BLaER1 (cell line): ENCODE data around the gene CHN2.

Source experiments
- H3K27ac ChIP-seq: shearing (Covaris generic); formaldehyde crosslinking; 2 replicates; pipeline ENCODE4 v1.8.1; 2022
- H3K27me3 ChIP-seq: shearing (Covaris generic); formaldehyde crosslinking; 2 replicates; pipeline ENCODE4 v1.8.1; 2022
- H3K36me3 ChIP-seq: shearing (Covaris generic); formaldehyde crosslinking; 2 replicates; pipeline ENCODE4 v1.8.1; 2022
- H3K4me1 ChIP-seq: shearing (Covaris generic); formaldehyde crosslinking; 2 replicates; pipeline ENCODE4 v1.8.1; 2022
- H3K4me2 ChIP-seq: shearing (Covaris generic); formaldehyde crosslinking; 2 replicates; pipeline ENCODE4 v1.8.1; 2022
- H3K4me3 ChIP-seq: shearing (Covaris generic); formaldehyde crosslinking; 2 replicates; pipeline ENCODE4 v1.8.1; 2022
- H3K9ac ChIP-seq: shearing (Covaris generic); formaldehyde crosslinking; 2 replicates; pipeline ENCODE4 v1.8.1; 2022
- H3K9me3 ChIP-seq: shearing (Covaris generic); formaldehyde crosslinking; 2 replicates; pipeline ENCODE4 v1.8.1; 2022
- H4K20me1 ChIP-seq: shearing (Covaris generic); formaldehyde crosslinking; 2 replicates; pipeline ENCODE4 v1.8.1; 2022
- Cebpa-rat ChIP-seq: shearing (Covaris generic); IDR thresholded peaks from 2 replicates; pipeline ENCODE4 v1.8.1; 2022

The CHN2 gene

GRCh38 chr7:29488203-29488970 lies 293.8 kb downstream of the CHN2 start:
- Histone ChIP-seq H4K20me1 (no peaks in the 10 kb centered on the region), H3K9me3 (no peaks in the 10 kb centered on the region), H3K4me2 (no peak overlapping the region), H3K9ac (no peak overlapping the region), H3K4me3 (no peak overlapping the region), H3K36me3 (no peaks in the 10 kb centered on the region), H3K4me1 (peaks cover 18% of the 10 kb centered on the region; the same call in 1 of the 2 replicates), H3K27ac (no peak overlapping the region), H3K27me3 (no peaks in the 10 kb centered on the region)
- TF ChIP-seq Cebpa-rat, result no peak

DNA sequence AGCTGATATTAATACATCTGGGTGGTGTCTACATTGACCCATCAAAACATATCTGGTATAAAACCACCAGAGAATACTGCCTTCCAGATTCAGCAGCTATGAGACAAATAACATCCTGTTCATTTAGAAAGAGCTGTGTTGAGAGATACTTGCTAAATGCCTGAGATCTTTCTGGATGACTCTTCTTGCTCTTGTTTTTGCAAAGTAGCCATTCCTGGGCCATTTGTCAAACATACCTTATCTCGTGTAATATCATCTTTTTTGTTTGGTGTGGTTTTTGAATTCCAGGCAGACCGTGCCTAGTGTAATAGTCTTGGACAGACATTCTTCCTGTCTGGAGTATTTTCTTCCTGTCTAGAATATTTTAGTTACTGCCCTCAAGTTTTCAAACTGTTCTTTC lies 294.4 kb downstream of the CHN2 start:
- Histone ChIP-seq H3K4me2 (no peak overlapping the region), H3K27ac (no peak overlapping the region), H3K36me3 (no peaks in the 10 kb centered on the region), H4K20me1 (no peaks in the 10 kb centered on the region), H3K27me3 (no peaks in the 10 kb centered on the region), H3K9me3 (no peaks in the 10 kb centered on the region), H3K4me3 (no peak overlapping the region), H3K9ac (no peak overlapping the region), H3K4me1 (peaks cover 18% of the 10 kb centered on the region; the same call in 1 of the 2 replicates)
- TF ChIP-seq Cebpa-rat, result no peak

DNA sequence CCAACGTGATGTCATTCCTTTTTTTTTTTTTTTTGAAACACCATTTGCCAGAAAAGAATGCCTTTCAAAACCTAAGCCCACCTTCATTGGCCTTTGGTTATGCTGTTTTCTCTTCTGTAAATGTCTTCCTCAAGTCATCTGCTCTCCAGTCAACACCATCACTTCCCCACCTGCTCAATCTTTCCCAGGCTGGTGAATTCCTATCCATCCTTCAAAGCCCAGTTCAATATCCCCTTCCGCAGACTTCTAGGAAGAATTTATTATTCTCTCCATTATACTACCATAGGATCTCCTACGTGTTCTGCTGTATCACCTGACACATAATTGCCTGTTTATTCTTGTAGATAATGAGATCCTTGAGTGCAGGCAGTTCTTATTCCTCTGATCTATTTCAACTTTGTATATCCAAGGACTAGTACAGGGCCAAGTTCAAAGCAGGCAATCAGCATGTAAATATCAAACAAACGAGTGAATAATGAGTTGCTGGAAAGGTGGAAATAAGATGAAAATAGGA lies 295.6 kb downstream of the CHN2 start:
- peaks cover 18% of the 10 kb centered on the region; the same call in 1 of the 2 replicates for H3K4me1 ChIP-seq
- no peak for TF ChIP-seq Cebpa-rat

DNA sequence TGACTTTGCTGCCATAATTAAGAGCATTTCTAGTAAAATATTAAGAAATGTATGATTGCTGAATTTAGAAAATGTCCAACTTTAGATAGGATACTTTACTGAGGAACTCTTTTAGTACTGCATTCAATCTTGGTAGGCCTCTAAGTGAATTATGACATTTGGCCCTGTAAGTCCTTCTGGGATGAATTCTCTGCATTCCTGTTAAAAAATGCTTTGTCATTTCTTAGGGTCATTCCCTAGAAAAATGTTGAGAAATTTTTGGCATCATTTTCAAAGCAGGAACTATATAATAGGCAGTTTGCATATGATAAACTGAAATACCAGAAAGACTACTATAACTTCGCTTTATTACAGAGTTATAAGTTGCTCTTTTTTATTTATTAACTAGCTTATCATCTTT lies 299.8 kb downstream of the CHN2 start:
- H3K9me3 ChIP-seq, result no peaks in the 10 kb centered on the region
- H3K4me2 ChIP-seq, result no peak overlapping the region
- no peak for TF ChIP-seq Cebpa-rat
- no peaks in the 10 kb centered on the region for H3K4me1 ChIP-seq
- no peaks in the 10 kb centered on the region for H3K27me3 ChIP-seq
- H4K20me1 ChIP-seq, result no peaks in the 10 kb centered on the region
- H3K27ac ChIP-seq, result no peak overlapping the region
- H3K36me3 ChIP-seq, result no peaks in the 10 kb centered on the region
- H3K4me3 ChIP-seq, result no peak overlapping the region
- H3K9ac ChIP-seq, result no peak overlapping the region

More for the DNA sequence above, 295.6 kb downstream of the CHN2 start:
- H4K20me1 ChIP-seq, result no peaks in the 10 kb centered on the region
- no peaks in the 10 kb centered on the region for H3K27me3 ChIP-seq
- H3K4me3 ChIP-seq, result no peak overlapping the region
- H3K36me3 ChIP-seq, result no peaks in the 10 kb centered on the region
- no peak overlapping the region for H3K4me2 ChIP-seq
- H3K27ac ChIP-seq, result no peak overlapping the region
- H3K9ac ChIP-seq, result no peak overlapping the region
- H3K9me3 ChIP-seq, result no peaks in the 10 kb centered on the region

DNA sequence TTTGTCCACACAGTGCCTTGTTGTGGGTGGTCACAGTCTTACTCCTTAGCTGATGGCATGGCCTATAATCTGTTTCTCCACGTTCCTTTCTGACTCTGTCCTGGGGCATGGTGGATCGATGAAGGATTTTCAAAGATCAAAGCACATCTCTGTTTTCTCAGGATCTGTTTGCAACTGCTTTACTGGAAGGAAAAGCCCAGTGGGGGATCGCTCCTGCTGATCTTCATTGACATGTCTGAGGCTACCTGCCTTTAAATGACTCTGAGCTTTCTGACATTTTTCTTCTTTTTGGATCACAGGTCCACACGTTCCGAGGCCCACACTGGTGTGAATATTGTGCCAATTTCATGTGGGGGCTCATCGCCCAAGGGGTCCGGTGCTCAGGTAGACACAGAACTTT lies 301.1 kb downstream of the CHN2 start:
- Histone ChIP-seq H3K9ac (no peak overlapping the region), H3K4me3 (no peak overlapping the region), H3K9me3 (no peaks in the 10 kb centered on the region), H3K4me1 (no peaks in the 10 kb centered on the region), H4K20me1 (no peaks in the 10 kb centered on the region), H3K4me2 (no peak overlapping the region), H3K27me3 (no peaks in the 10 kb centered on the region), H3K36me3 (no peaks in the 10 kb centered on the region), H3K27ac (no peak overlapping the region)
- TF ChIP-seq Cebpa-rat, result no peak

- Histone ChIP-seq H3K4me2 (no peak overlapping the region), H4K20me1 (no peaks in the 10 kb centered on the region), H3K9ac (no peak overlapping the region), H3K36me3 (no peaks in the 10 kb centered on the region), H3K4me3 (no peak overlapping the region), H3K9me3 (no peaks in the 10 kb centered on the region), H3K27ac (no peak overlapping the region), H3K4me1 (no peaks in the 10 kb centered on the region), H3K27me3 (no peaks in the 10 kb centered on the region)
- no peak for TF ChIP-seq Cebpa-rat
Measured at GRCh38 chr7:29496355-29497020, 301.9 kb downstream of the CHN2 start.

DNA sequence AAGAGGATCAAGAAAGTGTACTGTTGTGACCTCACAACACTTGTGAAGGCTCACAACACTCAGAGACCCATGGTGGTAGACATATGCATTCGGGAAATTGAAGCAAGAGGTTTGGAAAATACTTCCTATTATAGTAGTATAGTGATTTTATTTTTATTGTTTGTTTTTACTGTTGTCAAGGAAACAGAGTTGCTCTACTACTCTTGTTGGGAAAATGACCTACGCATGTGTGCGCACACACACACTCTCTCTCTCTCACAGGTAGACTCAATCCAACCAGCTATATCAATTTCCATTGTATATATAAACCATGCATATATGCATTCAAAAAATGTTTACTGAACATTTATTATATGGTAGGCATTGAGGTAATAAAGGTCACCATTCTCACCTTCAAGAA lies 305.4 kb downstream of the CHN2 start:
- H3K4me2 ChIP-seq, result no peak overlapping the region
- peaks cover 5% of the 10 kb centered on the region; the same call in 1 of the 2 replicates for H3K4me1 ChIP-seq
- H3K27me3 ChIP-seq, result no peaks in the 10 kb centered on the region
- H3K9ac ChIP-seq, result no peak overlapping the region
- no peaks in the 10 kb centered on the region for H3K36me3 ChIP-seq
- TF ChIP-seq Cebpa-rat, result no peak
- H3K4me3 ChIP-seq, result no peak overlapping the region
- H4K20me1 ChIP-seq, result no peaks in the 10 kb centered on the region
- no peaks in the 10 kb centered on the region for H3K9me3 ChIP-seq
- no peak overlapping the region for H3K27ac ChIP-seq

DNA sequence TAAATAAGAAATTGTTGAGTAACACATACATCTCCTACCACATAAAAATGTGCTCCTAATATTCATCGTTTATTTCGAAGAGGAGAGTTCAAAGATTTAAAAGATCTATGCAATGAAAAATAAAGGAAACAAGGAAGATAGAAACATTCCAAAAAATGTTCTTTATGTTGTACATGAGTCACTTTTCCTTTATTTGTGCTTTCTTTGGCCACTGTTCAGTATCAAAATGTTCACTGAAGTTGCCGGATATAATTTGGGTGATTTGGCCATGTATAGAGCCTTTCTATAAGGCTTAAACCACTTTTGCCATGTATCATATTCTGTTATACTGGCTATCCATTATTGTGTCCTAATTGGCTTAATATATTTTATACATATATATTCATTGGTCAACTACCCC lies 306.1 kb downstream of the CHN2 start:
- Histone ChIP-seq H3K27ac (no peak overlapping the region), H4K20me1 (no peaks in the 10 kb centered on the region), H3K4me3 (no peak overlapping the region), H3K4me2 (no peak overlapping the region), H3K36me3 (no peaks in the 10 kb centered on the region), H3K27me3 (no peaks in the 10 kb centered on the region), H3K9me3 (no peaks in the 10 kb centered on the region), H3K9ac (no peak overlapping the region), H3K4me1 (peaks cover 5% of the 10 kb centered on the region; the same call in 1 of the 2 replicates)
- no peak for TF ChIP-seq Cebpa-rat

DNA sequence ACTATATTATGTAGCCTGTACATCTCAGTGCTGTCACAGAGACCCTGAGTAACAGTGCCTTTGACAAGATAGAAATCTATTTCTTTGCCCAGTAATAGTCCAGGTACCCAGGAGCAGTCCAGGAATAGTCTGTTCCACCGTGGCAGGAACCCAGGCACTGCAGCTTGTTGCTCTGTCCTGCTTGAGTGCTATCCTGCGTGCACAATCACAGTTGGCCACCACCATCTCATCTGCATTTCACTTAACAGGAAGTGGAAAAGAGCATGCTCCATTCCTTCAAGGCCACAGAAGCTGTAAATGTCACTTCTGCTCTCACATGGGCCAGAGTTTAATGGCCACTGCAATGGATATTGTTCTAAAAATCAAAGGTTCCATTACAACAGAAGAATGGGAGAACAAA lies 307.6 kb downstream of the CHN2 start:
- H3K4me3 ChIP-seq, result no peak overlapping the region
- no peak overlapping the region for H3K9ac ChIP-seq
- peaks cover 5% of the 10 kb centered on the region; the same call in 1 of the 2 replicates for H3K4me1 ChIP-seq
- H3K27ac ChIP-seq, result no peak overlapping the region
- no peaks in the 10 kb centered on the region for H3K36me3 ChIP-seq
- H3K9me3 ChIP-seq, result no peaks in the 10 kb centered on the region
- 0 out of 2 replicates have a peak overlapping the region, but pooled peaks have one; percentile 3 for H3K4me2 ChIP-seq
- no peaks in the 10 kb centered on the region for H4K20me1 ChIP-seq
- TF ChIP-seq Cebpa-rat, result no peak
- H3K27me3 ChIP-seq, result no peaks in the 10 kb centered on the region

- Histone ChIP-seq H3K27ac (no peak overlapping the region), H3K9ac (no peak overlapping the region), H3K4me3 (no peak overlapping the region), H4K20me1 (no peaks in the 10 kb centered on the region), H3K27me3 (no peaks in the 10 kb centered on the region), H3K4me1 (peaks cover 9% of the 10 kb centered on the region), H3K4me2 (no peak overlapping the region), H3K9me3 (no peaks in the 10 kb centered on the region), H3K36me3 (no peaks in the 10 kb centered on the region)
- TF ChIP-seq Cebpa-rat, result no peak
Measured at GRCh38 chr7:29505931-29506330, 311.4 kb downstream of the CHN2 start.
